K562 (cell line): ENCODE data around the gene CTNNA3. TPM values are rescaled to one million over a fixed set of nuclear protein-coding genes. Genes with fewer than 3 reads are reported as not detected.

Experiments
- ATAC-seq: fragments of 200-7000 bp; cut with Tn5 transposase; 3 replicates; pipeline ENCODE4 v1.9.1; 2020; ENCODE audit warnings: moderate library complexity
- BruUV-seq: library from RNA; stranded (reverse); fragments of 400-500 nt; replicated peaks from 2 replicates; lab custom pipeline; 2021; lab: Mats Ljungman, UMichigan
- CTCF ChIA-PET: fragments of 300-600 bp; formaldehyde crosslinking; extraction: SDS; loops from one replicate; lab custom pipeline; 2021; ENCODE audit warnings: low intra/inter-chr PET ratio; lab: Yijun Ruan, JAX
- POLR2A ChIA-PET: fragments of 300-600, 350-650 bp; sonication (Branson Sonifier 250); formaldehyde crosslinking; extraction: SDS; loops from one replicate; lab custom pipeline; 2021; ENCODE audit warnings: antibody characterized with exemption, inconsistent platforms; lab: Yijun Ruan, JAX
- DNase-seq, 4 experiments: peaks; one replicate each; pipeline versions ENCODE4 v3.0.0 to v3.0.0-alpha.2; 2011 to 2018; ENCODE audit warnings: low spot score in 3 of 4, mixed read lengths in 3 of 4; ENCODE audit errors: extremely low read depth in 1 of 4
- FAIRE-seq: peaks from 2 replicates; lab custom pipeline; 2011; peaks lifted over from hg19 to GRCh38; lab: Jason Lieb, UNC
- H2AFZ ChIP-seq: 2 replicates; pipeline ENCODE4 v1.6.0; 2011; ENCODE audit warnings: low read depth, low read length, control low read depth, inconsistent platforms
- H3K27ac ChIP-seq: fragments of 200-600 bp; 3 replicates; pipeline ENCODE4 v1.8.0; 2011; ENCODE audit warnings: low read depth, mild to moderate bottlenecking, control low read depth, inconsistent platforms, low read length, moderate library complexity, mixed read lengths; ENCODE audit errors: extremely low read depth
- H3K27me3 ChIP-seq, 2 experiments: fragments of 300-600 bp in 1 of 2; 2 replicates in 1 of 2; 3 replicates in 1 of 2; pipeline versions ENCODE4 v1.6.0 to v1.8.0; 2011; ENCODE audit warnings: inconsistent platforms in 2 of 2, low read length in 2 of 2, mild to moderate bottlenecking in 1 of 2, mixed read lengths in 1 of 2, moderate library complexity in 1 of 2; ENCODE audit not compliant: control insufficient read depth in 2 of 2, insufficient read depth in 2 of 2
- H3K36me3 ChIP-seq: fragments of 300-600 bp; 3 replicates; pipeline ENCODE4 v1.8.0; 2011; ENCODE audit warnings: mild to moderate bottlenecking, low read length, inconsistent platforms; ENCODE audit not compliant: control insufficient read depth, insufficient read depth
- H3K4me1 ChIP-seq, 2 experiments: fragments of 200-600 bp in 1 of 2; replicated peaks in 1 of 2; 2 replicates in 1 of 2; 3 replicates in 1 of 2; pipeline versions ENCODE4 v1.5.1 to v1.8.0; 2011; ENCODE audit warnings: inconsistent platforms in 2 of 2, low read length in 2 of 2, mild to moderate bottlenecking in 1 of 2, mixed read lengths in 1 of 2, moderate library complexity in 1 of 2; ENCODE audit not compliant: control insufficient read depth in 2 of 2, insufficient read depth in 2 of 2
- H3K4me2 ChIP-seq: 2 replicates; pipeline ENCODE4 v1.6.1; 2011; ENCODE audit warnings: low read length, control low read depth, inconsistent platforms, mixed read lengths; ENCODE audit not compliant: insufficient read depth
- H3K4me3 ChIP-seq: fragments of 200-600 bp; sonication (generic), shearing (Covaris generic); 2 replicates; pipeline ENCODE4 v1.5.1; 2016; ENCODE audit warnings: control low read depth, inconsistent platforms
- H3K79me2 ChIP-seq: fragments of 200-600 bp; 3 replicates; pipeline ENCODE4 v1.8.0; 2011; ENCODE audit warnings: low read length, inconsistent platforms; ENCODE audit not compliant: control insufficient read depth, insufficient read depth
- H3K9ac ChIP-seq, 2 experiments: 2 replicates each; pipeline versions ENCODE4 v1.6.0 to v1.6.1; 2011; ENCODE audit warnings: low read depth in 2 of 2, low read length in 2 of 2, control low read depth in 1 of 2, inconsistent platforms in 1 of 2, mild to moderate bottlenecking in 1 of 2, mixed read lengths in 1 of 2; ENCODE audit not compliant: insufficient read depth in 1 of 2
- H3K9me1 ChIP-seq: one replicate; pipeline ENCODE4 v1.6.0; 2011; ENCODE audit warnings: inconsistent platforms, mild to moderate bottlenecking, low read length, moderate library complexity; ENCODE audit not compliant: control insufficient read depth, insufficient read depth
- H3K9me3 ChIP-seq: replicated peaks from 2 replicates; pipeline ENCODE4 v1.5.1; 2011; ENCODE audit warnings: low read depth, low read length, inconsistent platforms; ENCODE audit not compliant: control insufficient read depth, insufficient read depth
- H4K20me1 ChIP-seq: replicated peaks from 2 replicates; pipeline ENCODE4 v1.6.1; 2011; ENCODE audit warnings: low read length, inconsistent platforms, mixed read lengths; ENCODE audit not compliant: control insufficient read depth, insufficient read depth
- BRF2 ChIP-seq: IDR thresholded peaks from 3 replicates; pipeline ENCODE4 v1.6.1; 2011; ENCODE audit warnings: borderline replicate concordance, mild to moderate bottlenecking; ENCODE audit not compliant: insufficient read length, insufficient read depth
- C11orf30 ChIP-seq: fragments of 450-650 bp; IDR thresholded peaks from 2 replicates; pipeline ENCODE4 v1.6.1; 2016; ENCODE audit warnings: low read depth, mild to moderate bottlenecking
- CBFB ChIP-seq: sonication (generic); formaldehyde crosslinking; IDR thresholded peaks from 2 replicates; pipeline ENCODE4 v1.4.0; 2020; ENCODE audit warnings: mild to moderate bottlenecking, missing genetic modification reagents
- KLF16 ChIP-seq: IDR thresholded peaks from 2 replicates; pipeline ENCODE4 v1.6.1; 2016; ENCODE audit warnings: antibody characterized with exemption
- MCM7 ChIP-seq, 2 experiments: fragments of 450-650 bp; IDR thresholded peaks; 2 replicates each; pipeline ENCODE4 v1.6.1; 2016 to 2018
- PREB ChIP-seq: sonication (generic); formaldehyde crosslinking; IDR thresholded peaks from 2 replicates; pipeline ENCODE4 v1.8.1; 2023; ENCODE audit warnings: mild to moderate bottlenecking, missing genetic modification reagents
- SIRT6 ChIP-seq: IDR thresholded peaks from one replicate; pipeline ENCODE4 v1.6.1; 2012; ENCODE audit warnings: low read depth, mild to moderate bottlenecking, control low read depth, inconsistent platforms, low read length, moderate library complexity
- THAP12 ChIP-seq: fragments of 250-450 bp; sonication (Bioruptor Pico); IDR thresholded peaks from 2 replicates; pipeline ENCODE4 v1.9.0; 2021; ENCODE audit warnings: mild to moderate bottlenecking, inconsistent platforms
- ZNF12 ChIP-seq: sonication (generic); formaldehyde crosslinking; IDR thresholded peaks from 2 replicates; pipeline ENCODE4 v1.4.0; 2020; ENCODE audit warnings: mild to moderate bottlenecking, missing genetic modification reagents
- ZNF316 ChIP-seq: fragments of 450-650 bp; IDR thresholded peaks from 2 replicates; pipeline ENCODE4 v1.6.1; 2016
- ZNF76 ChIP-seq: fragments of 250-450 bp; sonication (Bioruptor Pico); IDR thresholded peaks from 2 replicates; pipeline ENCODE4 v1.4.0; 2020; ENCODE audit warnings: mild to moderate bottlenecking, moderate library complexity, borderline replicate concordance
- in situ Hi-C: fragments of 300-500 bp; cut with MboI; formaldehyde crosslinking; loops from 4 replicates; pipeline ENCODE4 v1.15.0; 2018; ENCODE audit warnings: inconsistent platforms, mixed read lengths
- intact Hi-C: fragments of 100-400 bp; cut with micrococcal nuclease; formaldehyde crosslinking; loops from 2 replicates; pipeline ENCODE4 v1.14.2; 2022
- polyA plus RNA-seq, 8 experiments: library from polyadenylated mRNA; depleted of rRNA in 4 of 8; stranded (reverse) in 5 of 8; unstranded in 3 of 8; fragments of >200 nt; fragmentation: Nextera tagmentation in 2 of 8; fragmentation: Illumina TruSeq in 1 of 8; extraction: Ambion mirVana in 2 of 8; extraction: Trizol in 1 of 8; gene quantifications; 2 replicates each; pipeline versions ENCODE4 v1.2.1 to v1.2.3, GENCODE V29; 2011 to 2014; ENCODE audit warnings: inconsistent platforms in 1 of 8, missing spikeins in 1 of 8
- total RNA-seq, 7 experiments: library from RNA; depleted of rRNA in 6 of 7; stranded (reverse); fragments of >200 nt in 6 of 7; fragmentation: Illumina TruSeq in 2 of 7; extraction: Trizol in 2 of 7; gene quantifications; 2 replicates each; pipeline versions ENCODE4 v1.2.1 to v1.2.3, GENCODE V29; 2011 to 2021; ENCODE audit warnings: low replicate concordance in 1 of 7
- TF ChIP-seq, protein P1 (sequence below): fragments of 450-650 bp; IDR thresholded peaks from 2 replicates; pipeline ENCODE4 v1.7.0; 2016; ENCODE audit warnings: borderline replicate concordance

Gene CTNNA3
- total and polyA plus RNA-seq, 9 of the 15 experiments (the other 6 are each of a cell fraction or from before 2014, with no cell fraction given): 0.04 TPM; not detected in 8

DNA sequence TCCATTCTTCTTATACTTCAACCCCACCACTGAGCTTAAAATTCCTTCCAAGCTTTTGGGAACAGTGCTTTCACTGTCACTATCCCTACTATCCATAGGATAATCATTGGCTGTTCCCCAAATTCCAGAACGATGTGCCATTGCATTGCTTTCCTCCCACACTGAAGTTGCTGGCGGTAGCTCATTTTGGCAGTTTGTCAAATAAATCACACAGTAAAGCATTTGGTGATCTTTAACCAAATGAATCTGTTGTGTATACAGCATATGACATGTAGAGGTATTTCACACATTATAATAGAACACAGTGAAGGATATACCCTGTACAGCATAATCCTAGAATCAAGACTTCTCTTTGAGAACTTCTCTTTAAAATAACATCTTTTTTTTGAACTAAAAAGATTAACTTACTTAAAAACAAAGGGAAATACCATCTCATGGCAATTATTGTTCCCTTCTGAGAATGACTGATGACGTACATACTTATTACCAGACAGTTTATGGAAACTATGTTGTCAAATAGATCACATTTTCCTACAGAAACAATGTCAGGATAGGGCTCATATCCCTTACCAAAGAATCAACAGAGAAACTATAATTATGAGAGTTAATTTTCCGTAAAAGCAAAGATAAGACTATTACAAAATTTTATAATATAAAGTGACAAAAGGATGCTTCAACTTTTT is 93.6 kb downstream of the CTNNA3 start (continued):
- TF ChIP-seq BRF2: no peak
- TF ChIP-seq THAP12 (CRISPR knock-in tag): no peak
- TF ChIP-seq PREB: no peak
- TF ChIP-seq, all 486 proteins: peak for 0

- no peak for ATAC-seq
- no peak for DNase-seq
- Histone ChIP-seq H3K4me1 (no peaks in the 10 kb centered on the region), H3K27ac (no peak overlapping the region), H2AFZ (no peak overlapping the region), H3K9me1 (no peaks in the 10 kb centered on the region), H3K4me2 (no peak overlapping the region), H3K27me3 (no peaks in the 10 kb centered on the region), H3K4me3 (no peak overlapping the region), H4K20me1 (no peaks in the 10 kb centered on the region), H3K9ac (no peak overlapping the region), H3K36me3 (no peaks in the 10 kb centered on the region)
- no peak for FAIRE-seq
- intact Hi-C loops: no loop called here
- CTCF ChIA-PET: no interaction called here
- TF ChIP-seq ZNF12 (no peak), C11orf30 (peak; percentile 31; the same call in 1 of the 2 replicates), KLF16 (no peak), ZNF76 (CRISPR knock-in tag) (no peak), SIRT6 (no peak), MCM7 (IDR thresholded peaks at IDR 0.05) (no peak), ZNF316 (peak; percentile 56; the same call in 1 of the 2 replicates), CBFB (CRISPR knock-in tag) (no peak)
- TF ChIP-seq, protein P1, sequence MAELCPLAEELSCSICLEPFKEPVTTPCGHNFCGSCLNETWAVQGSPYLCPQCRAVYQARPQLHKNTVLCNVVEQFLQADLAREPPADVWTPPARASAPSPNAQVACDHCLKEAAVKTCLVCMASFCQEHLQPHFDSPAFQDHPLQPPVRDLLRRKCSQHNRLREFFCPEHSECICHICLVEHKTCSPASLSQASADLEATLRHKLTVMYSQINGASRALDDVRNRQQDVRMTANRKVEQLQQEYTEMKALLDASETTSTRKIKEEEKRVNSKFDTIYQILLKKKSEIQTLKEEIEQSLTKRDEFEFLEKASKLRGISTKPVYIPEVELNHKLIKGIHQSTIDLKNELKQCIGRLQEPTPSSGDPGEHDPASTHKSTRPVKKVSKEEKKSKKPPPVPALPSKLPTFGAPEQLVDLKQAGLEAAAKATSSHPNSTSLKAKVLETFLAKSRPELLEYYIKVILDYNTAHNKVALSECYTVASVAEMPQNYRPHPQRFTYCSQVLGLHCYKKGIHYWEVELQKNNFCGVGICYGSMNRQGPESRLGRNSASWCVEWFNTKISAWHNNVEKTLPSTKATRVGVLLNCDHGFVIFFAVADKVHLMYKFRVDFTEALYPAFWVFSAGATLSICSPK: no peak
- TF ChIP-seq, all 486 proteins: peak for 2
- H3K79me2 ChIP-seq: no peaks in the 10 kb centered on the region
- BruUV-seq: no TSS peak
- no peaks in the 10 kb centered on the region; the same call in 1 of the 2 replicates for H3K9me3 ChIP-seq
- POLR2A ChIA-PET: no interaction called here
- in situ Hi-C loops: no loop called here
Measured at GRCh38 chr10:67599597-67599996, 96.4 kb downstream of the CTNNA3 start.
